GM12878 (cell line): ENCODE results near the gene AGGF1. TPM values are rescaled to one million over a fixed set of nuclear protein-coding genes. Genes with fewer than 3 reads are reported as not detected.

Experiments used
- ATAC-seq: fragments of 200-7000 bp; cut with Tn5 transposase; 3 replicates; pipeline ENCODE4 v1.9.1; 2020; ENCODE audit warnings: mild to moderate bottlenecking, moderate library complexity
- BruUV-seq: library from RNA; stranded (reverse); fragments of 400-500 nt; replicated peaks from 2 replicates; lab custom pipeline; 2021; lab: Mats Ljungman, UMichigan
- CTCF ChIA-PET: fragments of 300-600 bp; sonication (Branson Sonifier 250); formaldehyde crosslinking; extraction: SDS; loops from one replicate; lab custom pipeline; 2021; ENCODE audit warnings: inconsistent platforms; lab: Yijun Ruan, JAX
- POLR2A ChIA-PET: fragments of 350-600 bp; formaldehyde crosslinking; extraction: SDS; loops from one replicate; lab custom pipeline; 2021; ENCODE audit warnings: inconsistent platforms; lab: Charles Lee
- RAD21 ChIA-PET: fragments of 300-600 bp; sonication (Branson Sonifier 250); formaldehyde crosslinking; loops from one replicate; lab custom pipeline; 2023; ENCODE audit warnings: antibody characterized with exemption; ENCODE audit not compliant: unreplicated experiment; lab: Charles Lee
- SMC1A ChIA-PET: fragments of 300-600 bp; sonication (Branson Sonifier 250); formaldehyde crosslinking; loops from one replicate; lab custom pipeline; 2023; ENCODE audit not compliant: unreplicated experiment, uncharacterized antibody; lab: Charles Lee
- DNase-seq: peaks from one replicate; pipeline ENCODE4 v3.0.0-alpha.2; 2011; ENCODE audit warnings: low read depth, low spot score
- FAIRE-seq: peaks from 3 replicates; lab custom pipeline; 2011; peaks lifted over from hg19 to GRCh38; lab: Jason Lieb, UNC
- H2AFZ ChIP-seq: 2 replicates; pipeline ENCODE4 v1.6.0; 2011; ENCODE audit warnings: low read depth, low read length, control low read depth; ENCODE audit not compliant: control insufficient read depth
- H3K27ac ChIP-seq: 2 replicates; pipeline ENCODE4 v1.5.1; 2011; ENCODE audit warnings: control low read depth; ENCODE audit not compliant: control insufficient read depth, insufficient read depth
- H3K27me3 ChIP-seq, 2 experiments: replicated peaks in 1 of 2; 2 replicates each; pipeline versions ENCODE4 v1.6.0 to v1.6.1; 2011; ENCODE audit warnings: low read length in 1 of 2; ENCODE audit not compliant: control insufficient read depth in 2 of 2, insufficient read depth in 2 of 2
- H3K36me3 ChIP-seq, 2 experiments: 2 replicates each; pipeline ENCODE4 v1.5.1; 2011; ENCODE audit warnings: low read length in 1 of 2; ENCODE audit not compliant: control insufficient read depth in 2 of 2, insufficient read depth in 2 of 2
- H3K4me1 ChIP-seq: 2 replicates; pipeline ENCODE4 v1.6.1; 2011; ENCODE audit warnings: mild to moderate bottlenecking, low read length, moderate library complexity, mixed read lengths; ENCODE audit not compliant: control insufficient read depth, insufficient read depth
- H3K4me2 ChIP-seq: 2 replicates; pipeline ENCODE4 v1.6.0; 2011; ENCODE audit warnings: control low read depth; ENCODE audit not compliant: control insufficient read depth, insufficient read depth
- H3K4me3 ChIP-seq: fragments of 200-600 bp; sonication (generic); 2 replicates; pipeline ENCODE4 v1.5.1; 2016
- H3K79me2 ChIP-seq: 2 replicates; pipeline ENCODE4 v1.6.0; 2011; ENCODE audit warnings: low read length; ENCODE audit not compliant: control insufficient read depth, insufficient read depth
- H3K9ac ChIP-seq: 2 replicates; pipeline ENCODE4 v1.8.0; 2011; ENCODE audit warnings: low read length, control low read depth, mixed read lengths; ENCODE audit not compliant: control insufficient read depth, insufficient read depth
- H3K9me3 ChIP-seq: replicated peaks from 3 replicates; pipeline ENCODE4 v1.5.1; 2011; ENCODE audit warnings: mild to moderate bottlenecking, low read length; ENCODE audit not compliant: control insufficient read depth, insufficient read depth
- H4K20me1 ChIP-seq: 2 replicates; pipeline ENCODE4 v1.6.0; 2011; ENCODE audit not compliant: control insufficient read depth, insufficient read depth
- BHLHE40 ChIP-seq, 2 experiments: fragments of 450-650 bp in 1 of 2; IDR thresholded peaks; 2 replicates each; pipeline ENCODE4 v1.6.1; 2011 to 2017; ENCODE audit warnings: low read depth in 2 of 2, borderline replicate concordance in 1 of 2, improper control_type of control experiment in 1 of 2, low read length in 1 of 2, mild to moderate bottlenecking in 1 of 2
- EED ChIP-seq: sonication (generic); IDR thresholded peaks from 2 replicates; pipeline ENCODE4 v1.6.1; 2016; ENCODE audit warnings: antibody characterized with exemption, low read depth
- FOS ChIP-seq: IDR thresholded peaks from 3 replicates; pipeline ENCODE4 v1.6.1; 2011; ENCODE audit warnings: borderline replicate concordance; ENCODE audit not compliant: insufficient read length; ENCODE audit errors: extremely low read depth
- KDM1A ChIP-seq: fragments of 200-600 bp; sonication (generic); IDR thresholded peaks from 2 replicates; pipeline ENCODE4 v1.6.1; 2016; ENCODE audit warnings: borderline replicate concordance
- MTA2 ChIP-seq: fragments of 450-650 bp; IDR thresholded peaks from 2 replicates; pipeline ENCODE4 v1.6.1; 2016; ENCODE audit warnings: low read depth, mild to moderate bottlenecking, moderate library complexity
- MXI1 ChIP-seq: fragments of 150-350 bp; IDR thresholded peaks from 2 replicates; pipeline ENCODE4 v1.6.1; 2011; ENCODE audit warnings: low read depth, mild to moderate bottlenecking, inconsistent platforms, low read length, improper control_type of control experiment
- NBN ChIP-seq: fragments of 450-650 bp; IDR thresholded peaks from 2 replicates; pipeline ENCODE4 v1.6.1; 2016
- RAD21 ChIP-seq: IDR thresholded peaks from 2 replicates; pipeline ENCODE4 v1.6.1; 2011; ENCODE audit warnings: mild to moderate bottlenecking, low read depth, low read length, moderate library complexity; ENCODE audit not compliant: insufficient read depth
- RBBP5 ChIP-seq: fragments of 200-600 bp; sonication (generic); conservative IDR thresholded peaks from 2 replicates; pipeline ENCODE4 v1.6.1; 2016
- SIN3A ChIP-seq: IDR thresholded peaks from 2 replicates; pipeline ENCODE4 v1.6.1; 2012; ENCODE audit warnings: low read depth, low read length, improper control_type of control experiment
- SIX5 ChIP-seq: IDR thresholded peaks from 2 replicates; pipeline ENCODE4 v1.6.1; 2011; ENCODE audit warnings: mild to moderate bottlenecking, low read depth, low read length, moderate library complexity; ENCODE audit not compliant: severe bottlenecking
- SMAD1 ChIP-seq: fragments of 450-650 bp; IDR thresholded peaks from 2 replicates; pipeline ENCODE4 v1.6.1; 2018; ENCODE audit warnings: mild to moderate bottlenecking, low read depth; ENCODE audit not compliant: partially characterized antibody
- SMARCA5 ChIP-seq: fragments of 450-650 bp; IDR thresholded peaks from 2 replicates; pipeline ENCODE4 v1.6.1; 2017; ENCODE audit warnings: mild to moderate bottlenecking
- ZNF24 ChIP-seq: fragments of 450-650 bp; IDR thresholded peaks from 2 replicates; pipeline ENCODE4 v1.6.1; 2017; ENCODE audit warnings: antibody characterized with exemption, mild to moderate bottlenecking
- WGBS: methylation state at CpG from one replicate; pipeline ENCODE4 v1.1.6; 2016; ENCODE audit warnings: low lambda C conversion rate; ENCODE audit not compliant: insufficient replicate concordance, insufficient coverage; ENCODE audit errors: missing lambda C conversion rate; 5-methylcytosine and 5-hydroxymethylcytosine counted together
- in situ Hi-C: fragments of 300-500 bp; cut with MboI; formaldehyde crosslinking; loops from 9 replicates; pipeline ENCODE4 v1.14.3; 2018; ENCODE audit warnings: mixed read lengths
- intact Hi-C: fragments of 100-400 bp; cut with micrococcal nuclease; formaldehyde crosslinking; loops from one replicate; pipeline ENCODE4 v1.14.2; 2022; ENCODE audit not compliant: unreplicated experiment
- polyA plus RNA-seq, 11 experiments: library from polyadenylated mRNA; depleted of rRNA in 4 of 11; unstranded in 6 of 11; stranded (reverse) in 5 of 11; fragments of >200 nt; fragmentation: Nextera tagmentation in 4 of 11; fragmentation: Illumina TruSeq in 1 of 11; extraction: Ambion mirVana in 4 of 11; extraction: Trizol in 1 of 11; gene quantifications; 1 replicate in 1 of 11; 2 replicates in 10 of 11; pipeline versions ENCODE4 v1.2.1 to v1.2.3, GENCODE V29; 2011 to 2016; ENCODE audit warnings: inconsistent platforms in 2 of 11, missing spikeins in 2 of 11, low read depth in 1 of 11
- total RNA-seq, 4 experiments: library from RNA; depleted of rRNA in 3 of 4; stranded (reverse); fragments of >200 nt in 3 of 4; fragmentation: Illumina TruSeq in 1 of 4; extraction: Trizol in 1 of 4; gene quantifications; 2 replicates each; pipeline versions ENCODE4 v1.2.1 to v1.2.3, GENCODE V29; 2013 to 2021
- TF ChIP-seq, protein P1 (sequence below): fragments of 450-650 bp; formaldehyde crosslinking; IDR thresholded peaks from 2 replicates; pipeline ENCODE4 v1.4.0; 2020; ENCODE audit warnings: mild to moderate bottlenecking, moderate library complexity
- TF ChIP-seq, protein P2 (sequence below): IDR thresholded peaks from 2 replicates; pipeline ENCODE4 v1.6.1; 2011; ENCODE audit warnings: low read depth, low read length, improper control_type of control experiment, borderline replicate concordance
- TF ChIP-seq, protein P3 (sequence below): fragments of 450-650 bp; IDR thresholded peaks from 2 replicates; pipeline ENCODE4 v1.6.1; 2017; ENCODE audit warnings: mild to moderate bottlenecking, moderate library complexity

The AGGF1 gene
- total and polyA plus RNA-seq, 10 of the 15 experiments (the other 5 are each of a cell fraction or from before 2014, with no cell fraction given): 7.3 to 43.4 (median 20.2) TPM

DNA sequence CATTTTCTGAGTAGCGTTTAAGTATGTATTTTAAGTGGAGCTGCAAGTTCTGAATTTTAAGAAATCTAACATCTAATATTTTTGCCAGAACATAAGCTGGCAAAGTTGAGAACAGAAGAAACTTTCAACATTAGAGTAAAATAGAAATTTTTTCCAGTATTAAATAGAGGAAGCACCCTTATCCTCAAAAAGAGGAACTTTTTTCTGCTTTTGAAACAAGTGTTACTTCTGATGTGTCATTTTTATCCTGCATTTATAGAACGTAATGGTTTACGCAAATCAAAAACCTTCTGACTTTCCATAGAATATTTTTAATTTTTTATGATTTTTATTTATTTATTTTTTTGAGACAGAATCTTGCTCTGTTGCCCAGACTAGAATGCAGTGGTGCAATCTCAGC, 35.1 kb downstream of the AGGF1 start:
- in situ Hi-C loops (no loop called here), intact Hi-C loops (no loop called here)
- ATAC-seq (no peak), FAIRE-seq (no peak), DNase-seq (no peak)
- ChIA-PET RAD21 (no interaction called here), SMC1A (interaction anchor here (0.7 kb wide), 1 partner anchor 80 kb away, joined by 3 read pairs; no protein-coding TSS in a partner anchor), CTCF (interaction anchor here (0.6 to 1.2 kb wide), 2 partner anchors 12 to 21 kb away, joined by 4 to 7 read pairs; no protein-coding TSS in a partner anchor), POLR2A (interaction anchor here (0.6 kb wide), 1 partner anchor 424 kb away, joined by 6 read pairs; no protein-coding TSS in a partner anchor)
- Histone ChIP-seq H3K36me3 (peaks cover 0 to 12% of the 10 kb centered on the region in 2 experiments; a peak in 1 of 4 replicates), H3K27ac (no peak overlapping the region), H3K27me3 (no peaks in the 10 kb centered on the region), H3K79me2 (no peaks in the 10 kb centered on the region), H3K4me1 (peaks cover 10% of the 10 kb centered on the region; the same call in 1 of the 2 replicates), H3K4me2 (no peak overlapping the region), H3K4me3 (no peak overlapping the region), H2AFZ (no peak overlapping the region), H3K9me3 (no peaks in the 10 kb centered on the region; the same call in 2 of the 3 replicates), H3K9ac (no peak overlapping the region), H4K20me1 (no peaks in the 10 kb centered on the region)
- no TSS peak for BruUV-seq
- WGBS: 83% methylated on average over 3 of the region's 3 CpGs
- TF ChIP-seq EED (no peak), RAD21 (no peak), BHLHE40 (IDR thresholded peaks at IDR 0.05; ENCODE audit: borderline replicate concordance in 1 of 2, low read depth in 2 of 2, low read length in 1 of 2) (no peak), SMARCA5 (no peak), RBBP5 (no peak), SMAD1 (no peak), SIX5 (no peak), KDM1A (no peak), SIN3A (no peak), ZNF24 (no peak), NBN (no peak), MXI1 (no peak), MTA2 (no peak), FOS (no peak)
- TF ChIP-seq, protein P1, sequence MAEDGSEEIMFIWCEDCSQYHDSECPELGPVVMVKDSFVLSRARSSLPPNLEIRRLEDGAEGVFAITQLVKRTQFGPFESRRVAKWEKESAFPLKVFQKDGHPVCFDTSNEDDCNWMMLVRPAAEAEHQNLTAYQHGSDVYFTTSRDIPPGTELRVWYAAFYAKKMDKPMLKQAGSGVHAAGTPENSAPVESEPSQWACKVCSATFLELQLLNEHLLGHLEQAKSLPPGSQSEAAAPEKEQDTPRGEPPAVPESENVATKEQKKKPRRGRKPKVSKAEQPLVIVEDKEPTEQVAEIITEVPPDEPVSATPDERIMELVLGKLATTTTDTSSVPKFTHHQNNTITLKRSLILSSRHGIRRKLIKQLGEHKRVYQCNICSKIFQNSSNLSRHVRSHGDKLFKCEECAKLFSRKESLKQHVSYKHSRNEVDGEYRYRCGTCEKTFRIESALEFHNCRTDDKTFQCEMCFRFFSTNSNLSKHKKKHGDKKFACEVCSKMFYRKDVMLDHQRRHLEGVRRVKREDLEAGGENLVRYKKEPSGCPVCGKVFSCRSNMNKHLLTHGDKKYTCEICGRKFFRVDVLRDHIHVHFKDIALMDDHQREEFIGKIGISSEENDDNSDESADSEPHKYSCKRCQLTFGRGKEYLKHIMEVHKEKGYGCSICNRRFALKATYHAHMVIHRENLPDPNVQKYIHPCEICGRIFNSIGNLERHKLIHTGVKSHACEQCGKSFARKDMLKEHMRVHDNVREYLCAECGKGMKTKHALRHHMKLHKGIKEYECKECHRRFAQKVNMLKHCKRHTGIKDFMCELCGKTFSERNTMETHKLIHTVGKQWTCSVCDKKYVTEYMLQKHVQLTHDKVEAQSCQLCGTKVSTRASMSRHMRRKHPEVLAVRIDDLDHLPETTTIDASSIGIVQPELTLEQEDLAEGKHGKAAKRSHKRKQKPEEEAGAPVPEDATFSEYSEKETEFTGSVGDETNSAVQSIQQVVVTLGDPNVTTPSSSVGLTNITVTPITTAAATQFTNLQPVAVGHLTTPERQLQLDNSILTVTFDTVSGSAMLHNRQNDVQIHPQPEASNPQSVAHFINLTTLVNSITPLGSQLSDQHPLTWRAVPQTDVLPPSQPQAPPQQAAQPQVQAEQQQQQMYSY: no peak
- TF ChIP-seq, protein P2, sequence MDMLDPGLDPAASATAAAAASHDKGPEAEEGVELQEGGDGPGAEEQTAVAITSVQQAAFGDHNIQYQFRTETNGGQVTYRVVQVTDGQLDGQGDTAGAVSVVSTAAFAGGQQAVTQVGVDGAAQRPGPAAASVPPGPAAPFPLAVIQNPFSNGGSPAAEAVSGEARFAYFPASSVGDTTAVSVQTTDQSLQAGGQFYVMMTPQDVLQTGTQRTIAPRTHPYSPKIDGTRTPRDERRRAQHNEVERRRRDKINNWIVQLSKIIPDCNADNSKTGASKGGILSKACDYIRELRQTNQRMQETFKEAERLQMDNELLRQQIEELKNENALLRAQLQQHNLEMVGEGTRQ: no peak
- TF ChIP-seq, protein P3, sequence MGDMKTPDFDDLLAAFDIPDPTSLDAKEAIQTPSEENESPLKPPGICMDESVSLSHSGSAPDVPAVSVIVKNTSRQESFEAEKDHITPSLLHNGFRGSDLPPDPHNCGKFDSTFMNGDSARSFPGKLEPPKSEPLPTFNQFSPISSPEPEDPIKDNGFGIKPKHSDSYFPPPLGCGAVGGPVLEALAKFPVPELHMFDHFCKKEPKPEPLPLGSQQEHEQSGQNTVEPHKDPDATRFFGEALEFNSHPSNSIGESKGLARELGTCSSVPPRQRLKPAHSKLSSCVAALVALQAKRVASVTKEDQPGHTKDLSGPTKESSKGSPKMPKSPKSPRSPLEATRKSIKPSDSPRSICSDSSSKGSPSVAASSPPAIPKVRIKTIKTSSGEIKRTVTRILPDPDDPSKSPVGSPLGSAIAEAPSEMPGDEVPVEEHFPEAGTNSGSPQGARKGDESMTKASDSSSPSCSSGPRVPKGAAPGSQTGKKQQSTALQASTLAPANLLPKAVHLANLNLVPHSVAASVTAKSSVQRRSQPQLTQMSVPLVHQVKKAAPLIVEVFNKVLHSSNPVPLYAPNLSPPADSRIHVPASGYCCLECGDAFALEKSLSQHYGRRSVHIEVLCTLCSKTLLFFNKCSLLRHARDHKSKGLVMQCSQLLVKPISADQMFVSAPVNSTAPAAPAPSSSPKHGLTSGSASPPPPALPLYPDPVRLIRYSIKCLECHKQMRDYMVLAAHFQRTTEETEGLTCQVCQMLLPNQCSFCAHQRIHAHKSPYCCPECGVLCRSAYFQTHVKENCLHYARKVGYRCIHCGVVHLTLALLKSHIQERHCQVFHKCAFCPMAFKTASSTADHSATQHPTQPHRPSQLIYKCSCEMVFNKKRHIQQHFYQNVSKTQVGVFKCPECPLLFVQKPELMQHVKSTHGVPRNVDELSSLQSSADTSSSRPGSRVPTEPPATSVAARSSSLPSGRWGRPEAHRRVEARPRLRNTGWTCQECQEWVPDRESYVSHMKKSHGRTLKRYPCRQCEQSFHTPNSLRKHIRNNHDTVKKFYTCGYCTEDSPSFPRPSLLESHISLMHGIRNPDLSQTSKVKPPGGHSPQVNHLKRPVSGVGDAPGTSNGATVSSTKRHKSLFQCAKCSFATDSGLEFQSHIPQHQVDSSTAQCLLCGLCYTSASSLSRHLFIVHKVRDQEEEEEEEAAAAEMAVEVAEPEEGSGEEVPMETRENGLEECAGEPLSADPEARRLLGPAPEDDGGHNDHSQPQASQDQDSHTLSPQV: no peak
